HG03175 (cell line): ENCODE measurements around the gene ARL4C.

Source experiments
- ATAC-seq: cut with Tn5 transposase; IDR thresholded peaks from one replicate; pipeline ENCODE4 v1.9.1; 2021; ENCODE audit warnings: mild to moderate bottlenecking, moderate library complexity; ENCODE audit not compliant: unreplicated experiment

Gene ARL4C

DNA sequence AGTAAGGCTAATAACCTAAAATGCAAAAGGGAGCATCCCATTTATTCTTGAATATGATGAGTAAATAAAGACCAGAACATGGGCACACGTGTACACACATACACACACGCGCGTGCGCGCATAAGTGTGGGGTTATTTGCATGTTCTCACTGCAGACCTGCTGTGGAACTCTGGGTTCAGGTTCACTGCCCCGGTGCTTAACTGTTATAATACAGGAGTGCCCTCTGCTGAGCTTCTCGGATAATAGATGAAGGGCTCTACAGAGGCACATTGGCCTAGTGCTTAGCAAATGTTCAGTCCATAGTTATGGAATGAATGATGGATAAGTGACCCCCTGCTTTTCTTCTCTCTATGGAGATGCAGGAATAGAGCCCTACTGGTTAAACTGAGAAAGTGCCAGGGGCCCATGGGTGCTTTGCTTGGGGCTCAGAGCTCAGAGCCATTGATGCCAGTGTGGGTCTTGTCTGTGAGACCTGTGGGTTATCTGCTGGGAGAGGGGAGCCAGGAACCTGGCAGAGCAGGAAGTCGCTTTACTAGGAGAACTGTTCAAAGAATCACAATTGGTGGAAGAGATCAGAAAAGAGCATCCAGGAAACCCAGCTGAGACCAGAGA, 3.6 kb upstream of the ARL4C start:
- peak; percentile 61 for ATAC-seq

DNA sequence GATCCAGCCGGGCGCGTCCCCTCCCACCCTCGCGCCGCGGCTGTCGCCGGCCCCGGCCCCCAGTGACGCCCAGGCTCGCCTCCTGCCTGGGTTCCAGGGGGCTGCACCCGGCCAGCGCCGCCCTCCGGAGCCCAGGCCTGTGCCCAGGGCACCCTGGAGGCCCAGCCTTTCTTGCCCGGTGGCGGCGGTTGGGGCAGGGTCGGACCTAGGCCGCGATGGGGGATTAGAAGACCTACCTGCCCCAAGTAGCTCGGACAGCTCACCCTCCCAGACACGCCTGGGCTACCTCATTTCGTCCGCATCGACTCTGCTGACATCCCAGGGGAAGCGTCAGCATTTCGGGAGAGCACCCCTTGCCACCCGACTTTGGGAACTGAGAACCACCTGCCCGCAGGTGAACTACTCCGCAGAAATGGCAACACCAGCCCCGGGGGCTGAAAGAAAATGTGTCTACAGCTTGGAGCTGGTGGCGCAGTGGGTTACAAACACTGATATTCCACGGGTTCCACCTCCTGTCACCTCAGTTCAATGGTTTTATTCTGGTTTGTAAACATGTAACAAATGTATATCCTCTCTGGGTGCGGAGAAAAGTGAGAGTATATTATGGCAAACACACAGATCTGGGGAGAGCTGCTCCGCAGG, 834 bp upstream of the ARL4C start:
- no peak for ATAC-seq

GRCh38 chr2:234496055-234496834, 636 bp downstream of the ARL4C start:
- ATAC-seq = peak; percentile 37

- no peak for ATAC-seq
Measured at GRCh38 chr2:234495251-234496054, 1.4 kb downstream of the ARL4C start.

DNA sequence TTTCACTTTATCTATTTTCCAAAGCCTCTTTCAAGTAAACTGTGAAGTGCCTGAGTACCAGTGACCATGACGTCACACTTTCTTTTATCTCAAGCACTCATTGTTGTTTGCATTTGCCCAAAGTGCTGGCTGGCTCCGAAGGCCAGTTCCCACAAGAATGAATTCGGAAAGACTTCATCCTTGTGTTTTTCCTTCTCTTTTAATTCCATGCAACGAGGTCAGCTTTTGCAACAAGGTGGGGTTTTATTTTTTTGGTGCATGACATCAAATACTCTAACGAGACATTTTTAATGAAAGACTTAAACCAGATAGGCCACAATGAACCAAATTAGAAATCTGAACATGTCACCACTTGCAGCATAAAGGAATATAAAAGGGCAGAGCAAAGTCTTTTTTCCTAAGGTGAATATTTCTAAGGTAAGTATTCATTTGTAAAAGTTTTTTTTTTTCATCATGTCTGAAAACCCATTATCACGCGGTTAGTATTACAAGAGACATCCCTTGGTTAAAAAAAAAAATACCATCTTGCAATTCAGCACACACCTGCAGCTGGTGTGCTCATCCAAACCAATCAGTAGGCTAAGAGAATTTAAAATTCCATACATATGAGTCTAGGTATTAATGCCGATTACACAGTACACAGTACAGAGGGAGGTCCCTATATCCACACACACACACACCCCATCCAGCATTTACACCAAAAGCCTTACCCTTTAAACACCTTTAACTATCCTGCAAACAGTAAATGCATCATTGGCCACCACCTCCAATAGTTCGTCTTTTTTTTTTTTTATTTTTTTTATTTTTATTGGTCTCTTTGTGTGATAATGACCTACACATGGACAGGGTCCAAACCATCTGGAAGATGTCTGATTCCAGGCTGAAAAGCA, 2.3 kb downstream of the ARL4C start:
- ATAC-seq = no peak

DNA sequence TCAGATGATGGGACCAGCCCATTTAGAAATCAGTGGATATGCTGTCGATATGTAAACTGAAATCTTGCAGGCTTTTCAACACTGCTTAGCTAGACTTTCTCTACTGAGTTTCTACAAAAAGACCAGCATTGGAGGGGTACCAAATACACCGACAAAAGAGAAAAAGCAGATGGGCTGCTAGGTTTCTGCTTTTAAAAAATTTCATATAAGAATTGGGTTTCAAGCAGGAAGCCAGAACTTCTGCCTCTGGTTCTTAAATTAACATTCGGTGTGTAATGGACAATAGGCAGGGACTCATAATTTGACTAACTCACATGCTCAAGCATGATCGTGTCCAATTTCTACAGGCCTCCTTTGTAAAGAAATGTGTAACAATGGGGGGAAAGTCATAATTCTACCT, 3.1 kb downstream of the ARL4C start:
- ATAC-seq = no peak

DNA sequence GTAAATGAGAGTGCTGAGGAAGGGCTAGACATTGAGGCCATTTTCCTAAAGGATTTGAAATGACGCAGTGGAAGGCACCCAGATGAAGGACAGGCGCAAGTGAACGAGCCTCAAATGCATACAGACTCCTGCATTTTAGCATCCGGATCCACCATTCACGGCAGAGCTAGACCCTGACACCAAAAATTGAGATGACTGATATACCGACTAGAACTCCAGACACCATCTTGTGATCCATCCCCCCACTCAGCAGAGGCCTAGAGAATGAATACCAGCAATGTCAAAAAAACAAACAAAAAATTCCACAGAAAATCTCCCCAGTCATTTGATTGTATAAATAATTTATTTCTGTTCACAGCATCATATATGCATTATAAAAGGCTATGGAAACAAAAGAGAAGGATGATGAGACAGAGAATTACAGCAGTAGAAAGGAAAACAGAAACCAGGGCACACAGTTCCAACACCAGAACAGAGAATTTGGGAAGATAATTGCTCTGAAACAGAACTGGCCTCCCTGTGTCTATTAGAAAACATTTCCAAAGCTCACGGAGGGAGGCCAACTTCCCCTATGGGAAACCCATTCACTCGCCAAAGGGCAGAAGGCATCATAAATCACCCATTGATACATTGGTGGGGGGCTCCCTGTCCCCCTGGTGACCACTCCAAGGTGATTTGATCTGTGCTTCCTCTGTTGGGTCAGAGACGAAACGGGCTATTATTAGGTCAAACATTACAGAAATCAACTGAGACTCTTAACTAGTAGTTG, 4.0 kb downstream of the ARL4C start:
- ATAC-seq = no peak

- no peak for ATAC-seq
Measured at GRCh38 chr2:234491897-234492296, 5.0 kb downstream of the ARL4C start.

DNA sequence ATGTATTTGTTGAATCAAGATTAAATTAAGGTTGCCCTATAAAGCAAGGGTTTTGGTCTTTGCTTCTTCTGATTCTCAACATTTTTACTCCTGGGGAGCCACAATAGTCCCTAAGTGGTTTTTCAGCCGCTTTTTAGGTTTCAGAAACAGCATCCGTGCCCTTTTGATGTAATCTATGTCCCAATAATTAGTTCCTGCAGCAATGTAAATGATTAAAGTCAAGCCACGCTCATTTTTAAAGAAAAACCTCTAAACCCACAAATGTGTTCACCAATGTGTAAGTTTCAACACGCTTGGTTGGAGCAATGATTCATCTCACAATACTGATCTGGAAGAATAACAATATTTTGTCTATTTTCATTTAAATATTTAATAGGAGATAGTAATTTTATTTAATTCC, 5.6 kb downstream of the ARL4C start:
- ATAC-seq = no peak

DNA sequence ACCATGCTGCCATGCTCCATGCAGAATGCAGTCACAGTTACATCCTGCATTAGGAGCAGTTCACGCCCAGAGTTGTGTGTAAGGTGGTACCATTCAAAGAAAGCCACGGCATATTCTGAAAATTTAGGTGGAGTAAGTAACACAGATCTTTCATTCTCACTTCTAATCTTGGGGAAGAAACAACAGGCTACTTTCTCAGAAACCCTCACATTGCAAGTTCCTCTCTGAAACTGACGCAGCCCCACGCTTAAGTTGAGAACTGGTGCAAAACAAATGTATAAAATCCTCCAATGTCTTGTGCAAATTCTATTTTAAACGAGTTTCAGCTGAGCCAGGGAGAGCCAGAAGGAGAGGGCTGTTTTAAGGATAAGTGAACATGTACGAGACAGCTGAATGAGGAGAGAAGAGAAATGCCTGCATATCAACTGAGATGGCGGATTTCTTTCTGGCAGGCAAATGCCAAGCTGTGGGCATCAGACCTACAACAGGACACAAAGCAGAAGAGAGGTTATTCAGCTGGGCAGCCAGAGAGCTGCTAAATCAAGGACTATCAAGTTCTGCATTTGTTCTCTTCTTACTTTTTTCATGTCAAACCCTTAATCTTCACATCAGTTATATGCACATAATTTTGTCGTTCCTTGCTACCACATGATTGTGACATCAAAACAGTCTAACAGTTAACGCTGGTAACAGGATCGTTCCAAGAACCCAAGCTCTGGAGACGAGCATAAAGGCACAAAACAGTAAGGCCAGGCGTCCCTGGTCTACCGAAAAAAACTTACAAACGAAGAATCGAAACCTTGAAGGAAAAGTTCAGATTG, 6.4 kb downstream of the ARL4C start:
- no peak for ATAC-seq

DNA sequence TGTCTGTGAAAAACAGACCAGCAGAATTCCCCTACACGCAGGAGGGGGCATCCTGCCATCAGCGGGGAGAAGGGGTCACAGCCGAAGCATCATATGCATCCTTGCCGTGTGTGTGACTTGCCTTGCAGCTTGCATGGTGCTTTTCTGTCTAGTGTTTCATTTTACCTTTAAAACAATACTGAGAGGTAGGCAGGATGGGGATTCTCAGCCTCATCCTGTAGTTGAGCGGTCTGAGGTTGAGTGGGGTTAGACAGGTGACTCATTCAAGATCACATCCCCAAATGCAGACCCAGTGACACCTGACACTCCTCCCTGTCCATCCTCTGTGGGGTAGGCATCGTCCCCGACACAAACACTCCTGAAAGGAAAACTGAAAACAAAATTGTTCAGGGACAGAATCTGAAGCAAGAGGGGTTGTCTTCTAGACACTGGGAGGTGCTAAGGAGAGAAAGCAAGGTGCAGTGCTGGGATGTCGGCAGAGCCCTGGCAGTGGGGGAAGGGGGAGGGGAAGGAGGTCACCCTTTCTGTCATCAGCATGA, 7.9 kb downstream of the ARL4C start:
- peak; percentile 46 for ATAC-seq

DNA sequence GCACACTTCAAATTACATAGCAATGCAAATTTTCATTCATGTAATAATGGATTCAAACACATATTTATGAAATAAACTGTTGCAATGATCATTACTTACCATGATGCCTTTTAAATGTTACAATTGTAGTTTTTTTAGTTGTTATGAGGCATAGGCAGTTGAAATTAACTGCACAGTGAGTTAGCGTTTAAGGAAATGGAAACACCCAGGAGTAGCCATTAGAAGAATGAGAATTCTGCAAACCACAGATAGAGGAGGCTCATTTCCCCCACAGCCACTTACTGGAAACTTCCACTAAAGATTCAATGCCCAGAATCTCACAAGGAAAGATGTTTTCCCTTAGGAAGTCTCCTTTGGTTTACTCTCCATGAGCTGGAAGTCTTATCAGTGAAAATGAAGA, 8.4 kb downstream of the ARL4C start:
- ATAC-seq = no peak

DNA sequence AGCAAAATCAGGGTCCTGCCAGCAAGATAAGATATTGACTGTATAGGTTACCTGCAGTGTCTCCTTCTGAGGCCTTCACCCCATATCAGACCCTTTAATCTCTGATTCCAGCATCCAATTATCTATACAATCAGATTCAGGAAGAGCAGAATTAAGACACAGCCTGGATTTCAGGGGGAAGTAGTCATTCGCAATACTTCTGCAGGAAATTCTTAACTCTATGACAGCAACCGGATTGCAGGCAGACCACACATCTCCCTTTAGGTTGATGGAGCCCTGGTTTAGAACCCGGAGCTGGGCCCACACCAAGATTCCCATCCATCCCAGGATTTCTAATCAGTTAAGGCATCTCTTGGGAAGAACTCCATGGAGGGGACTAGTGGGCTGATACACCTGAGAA, 9.5 kb downstream of the ARL4C start:
- ATAC-seq = no peak

GRCh38 chr2:234483568-234484251, 13.2 kb downstream of the ARL4C start:
- ATAC-seq = peak; percentile 82

DNA sequence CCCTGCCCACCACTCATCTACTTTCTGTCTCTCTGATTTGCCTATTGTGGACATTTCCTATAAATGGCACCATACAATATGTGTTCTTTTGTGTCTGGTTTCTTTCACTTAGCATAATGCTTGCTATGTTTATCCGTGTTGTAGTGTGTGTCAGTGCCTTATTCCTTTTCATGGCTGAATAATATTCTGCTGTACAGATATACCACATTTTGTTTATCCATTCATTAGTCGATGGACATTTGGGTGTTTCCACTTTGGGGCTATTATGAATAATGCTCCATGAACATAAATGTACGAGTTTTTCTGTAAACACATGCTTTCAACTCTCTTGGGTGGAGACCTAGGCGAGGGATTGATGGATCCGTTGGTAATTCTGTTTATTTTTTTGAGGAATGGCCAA, 15.6 kb downstream of the ARL4C start:
- ATAC-seq = no peak

DNA sequence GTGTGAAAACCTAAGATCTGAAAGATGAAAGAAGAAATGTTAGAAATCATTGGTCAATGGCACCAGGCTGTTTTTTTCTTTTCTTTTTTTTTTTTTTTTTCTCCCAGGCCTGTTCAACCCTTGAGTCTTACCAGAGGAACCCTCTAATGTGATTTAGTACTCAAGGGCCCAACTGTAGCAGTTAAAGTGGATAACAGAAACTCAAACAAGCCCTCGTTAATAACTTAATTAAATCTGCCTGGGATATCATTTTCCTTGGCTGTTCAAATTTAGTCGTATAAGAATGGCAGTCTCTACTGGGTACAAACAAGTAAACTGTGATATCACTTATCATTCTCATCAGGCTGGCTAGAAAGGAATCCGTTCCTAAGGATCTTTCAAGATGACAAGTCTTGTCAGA, 16.5 kb downstream of the ARL4C start:
- ATAC-seq = no peak

- no peak for ATAC-seq
Measured at GRCh38 chr2:234479465-234479864, 17.4 kb downstream of the ARL4C start.
